CD4-positive, alpha-beta T cell treated with Interleukin-6 for 4 hours (primary cell): ENCODE results near the gene ADGRA1.
"Not testable (repeated sequence)": the region's sequence is repeated elsewhere in the genome, so short reads cannot be mapped to it uniquely, and the experiment has no call there.

Experiments
- DNase-seq: peaks from one replicate; pipeline ENCODE4 v3.0.0-alpha.2; 2020; ENCODE audit warnings: mixed read lengths

Gene ADGRA1

DNA sequence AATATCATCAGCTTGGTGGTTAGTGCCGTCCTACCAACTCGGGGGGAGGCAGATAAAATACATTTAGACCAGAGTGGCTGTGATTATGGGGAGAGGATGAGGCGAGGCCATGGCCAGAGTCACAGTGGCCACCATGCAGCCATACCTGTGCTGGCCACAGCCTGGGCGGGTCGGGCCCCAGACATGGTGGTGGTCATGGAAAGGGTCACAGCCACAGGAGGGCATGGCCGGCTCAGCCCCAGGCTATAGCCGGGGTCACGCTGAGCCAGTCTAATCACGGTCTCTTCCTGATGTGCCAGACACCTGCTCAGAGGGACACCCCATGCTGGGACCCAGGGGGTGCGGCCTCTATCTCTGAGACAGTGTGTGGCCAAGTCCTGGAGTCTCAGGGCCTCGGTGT is 10.2 kb downstream of the ADGRA1 start:
- no peak for DNase-seq

DNA sequence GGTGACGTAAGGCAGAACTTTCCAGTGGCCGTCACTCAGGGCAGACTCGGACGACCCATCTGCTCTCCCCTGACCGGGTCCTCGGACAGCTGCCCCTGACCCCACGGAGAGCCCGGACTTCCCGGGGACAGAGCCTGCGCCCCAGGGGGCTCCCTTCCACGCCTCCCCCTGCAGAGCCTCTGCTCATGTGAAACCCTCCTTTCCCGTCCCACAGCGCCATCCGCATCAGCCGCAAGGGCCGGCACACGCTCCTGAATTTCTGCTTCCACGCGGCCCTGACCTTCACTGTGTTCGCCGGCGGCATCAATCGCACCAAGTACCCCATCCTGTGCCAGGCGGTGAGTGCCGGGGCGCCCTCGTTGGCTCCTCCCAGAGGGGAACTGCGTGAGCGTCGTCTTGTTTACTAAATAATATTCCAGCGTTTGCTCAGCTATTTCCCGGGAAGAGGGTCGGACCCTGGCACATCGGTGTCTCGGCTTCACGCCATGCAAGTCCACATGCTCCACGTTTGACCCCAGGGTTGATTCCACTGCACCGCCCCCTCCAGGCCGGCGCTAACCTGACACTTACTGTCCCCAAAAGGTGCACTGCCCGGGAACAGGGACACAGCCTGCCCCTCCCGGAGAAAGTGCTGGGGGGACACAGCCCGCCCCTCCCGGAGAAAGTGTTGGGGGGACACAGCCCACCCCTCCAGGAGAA is 10.9 kb downstream of the ADGRA1 start:
- DNase-seq = no peak

DNA sequence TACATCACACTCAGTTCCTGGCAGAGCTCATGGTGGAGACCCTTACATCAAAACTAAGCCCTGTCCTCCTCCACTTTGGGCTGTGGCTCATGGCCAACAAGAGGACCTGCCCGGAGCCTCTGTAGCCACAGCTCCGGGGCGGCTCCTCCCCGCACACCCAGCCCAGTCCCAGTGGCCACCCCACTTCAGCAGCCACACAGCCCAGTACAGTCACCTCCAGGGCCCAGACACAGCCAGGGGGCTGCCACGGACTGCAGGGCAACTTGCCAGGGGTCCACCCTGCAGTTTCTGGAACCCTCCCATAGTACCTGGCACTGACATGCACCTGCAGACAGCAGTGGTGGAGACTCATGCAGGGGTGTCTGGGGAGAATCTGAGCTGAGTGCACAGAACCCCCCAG is 11.8 kb downstream of the ADGRA1 start:
- no peak for DNase-seq

DNA sequence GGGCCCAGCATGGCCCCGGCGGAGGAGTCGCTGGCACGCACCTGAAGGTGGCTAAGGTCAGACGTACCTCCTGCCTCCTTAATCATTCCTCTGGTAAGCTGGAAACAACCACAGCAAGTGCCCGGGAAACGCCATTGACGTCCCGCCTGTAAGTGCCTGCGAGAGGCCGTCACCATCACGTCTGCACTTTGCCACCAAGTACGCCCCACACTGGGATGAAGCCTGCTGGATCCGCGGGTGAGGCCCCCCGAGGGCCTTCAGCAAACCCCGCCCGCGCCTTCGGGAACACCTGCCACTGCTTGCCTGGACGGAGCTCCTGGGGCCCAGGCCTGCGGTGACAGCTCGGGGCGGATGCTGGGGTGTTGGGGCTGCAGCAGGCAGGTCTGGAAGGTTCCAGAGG is 12.5 kb downstream of the ADGRA1 start:
- no peak for DNase-seq

DNA sequence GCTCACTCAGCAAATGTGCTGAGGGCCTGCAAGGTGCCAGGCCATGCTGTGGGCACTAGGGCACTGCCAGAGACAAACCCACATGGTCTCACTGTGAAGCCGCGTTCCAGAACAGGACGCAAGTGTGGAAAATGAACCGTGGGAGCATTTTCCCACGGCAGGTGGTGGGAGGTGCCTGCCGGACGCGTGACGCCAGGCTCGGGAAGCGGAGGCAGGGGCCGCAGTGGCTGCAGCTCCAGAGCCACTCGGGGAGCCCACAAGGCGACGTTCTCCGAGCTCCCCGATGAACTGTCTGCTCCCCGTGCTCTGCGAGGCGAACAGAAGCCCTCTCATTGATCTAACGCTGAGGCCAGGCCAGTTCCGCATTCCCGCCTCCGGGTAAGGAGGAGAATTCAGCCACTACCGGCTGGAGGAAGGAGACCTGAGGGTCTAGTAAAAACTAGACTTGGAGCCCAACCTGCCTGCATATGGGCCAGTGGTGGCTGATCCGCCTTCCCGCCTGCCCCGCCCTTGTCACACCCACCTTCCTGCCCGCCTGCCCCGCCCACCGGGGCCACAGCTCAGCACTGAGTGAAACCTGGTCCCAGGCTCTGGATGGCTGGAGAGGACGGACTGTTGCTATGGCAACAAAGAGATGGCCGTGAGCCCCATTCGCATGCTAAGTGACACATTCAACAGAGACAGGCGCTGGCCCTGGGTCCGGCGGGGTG is 13.1 kb downstream of the ADGRA1 start:
- peak; percentile 16 for DNase-seq

DNA sequence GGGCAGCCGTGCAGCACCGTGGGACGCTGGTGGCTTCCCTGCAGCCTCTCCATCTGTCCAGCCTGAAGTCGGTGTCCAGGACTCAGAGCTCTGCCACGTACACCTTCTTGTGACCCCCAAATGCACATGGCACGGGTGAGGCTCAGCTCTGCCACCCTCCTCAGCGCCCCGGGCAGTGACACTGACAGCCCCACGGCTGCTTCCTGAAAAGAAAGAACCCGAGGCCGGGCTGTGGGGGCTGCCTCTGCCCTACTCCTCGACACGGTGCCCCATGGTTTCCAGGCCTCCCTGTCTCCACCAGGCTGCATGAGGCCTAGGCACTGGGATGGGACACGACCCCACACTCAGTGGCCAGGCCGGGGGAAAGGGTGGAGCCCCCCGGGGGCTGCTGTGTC is 13.7 kb downstream of the ADGRA1 start:
- no peak for DNase-seq

DNA sequence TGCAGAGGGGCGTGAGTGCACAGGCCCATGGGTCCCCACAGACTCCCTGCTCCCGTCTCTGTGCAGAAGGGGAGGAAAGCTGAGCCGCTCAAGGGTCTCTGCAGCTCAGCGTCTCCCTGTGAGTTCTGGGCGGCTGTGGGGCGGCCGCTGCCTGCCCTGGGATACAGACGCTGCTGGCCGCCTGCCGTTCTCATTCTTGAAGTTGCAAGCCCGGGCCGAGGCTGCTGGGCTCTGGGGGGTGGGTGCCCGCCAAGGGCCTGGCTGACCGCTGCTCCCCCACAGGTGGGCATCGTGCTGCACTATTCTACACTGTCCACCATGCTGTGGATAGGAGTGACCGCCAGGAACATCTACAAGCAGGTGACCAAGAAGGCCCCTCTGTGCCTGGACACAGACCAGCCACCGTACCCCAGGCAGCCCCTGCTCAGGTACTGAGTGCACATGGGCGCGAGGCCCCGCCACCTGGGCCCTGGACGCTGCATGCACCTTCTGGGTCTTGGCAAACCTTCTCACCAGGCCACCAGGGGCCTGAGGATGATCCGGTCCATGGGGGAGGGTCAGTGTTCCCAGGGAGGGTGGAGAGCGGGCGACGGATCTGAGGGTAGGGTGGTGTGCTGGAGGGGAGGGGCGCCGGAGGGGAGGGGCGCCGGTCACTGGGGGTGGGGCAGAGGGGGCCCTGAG is 14.8 kb downstream of the ADGRA1 start:
- DNase-seq = no peak

DNA sequence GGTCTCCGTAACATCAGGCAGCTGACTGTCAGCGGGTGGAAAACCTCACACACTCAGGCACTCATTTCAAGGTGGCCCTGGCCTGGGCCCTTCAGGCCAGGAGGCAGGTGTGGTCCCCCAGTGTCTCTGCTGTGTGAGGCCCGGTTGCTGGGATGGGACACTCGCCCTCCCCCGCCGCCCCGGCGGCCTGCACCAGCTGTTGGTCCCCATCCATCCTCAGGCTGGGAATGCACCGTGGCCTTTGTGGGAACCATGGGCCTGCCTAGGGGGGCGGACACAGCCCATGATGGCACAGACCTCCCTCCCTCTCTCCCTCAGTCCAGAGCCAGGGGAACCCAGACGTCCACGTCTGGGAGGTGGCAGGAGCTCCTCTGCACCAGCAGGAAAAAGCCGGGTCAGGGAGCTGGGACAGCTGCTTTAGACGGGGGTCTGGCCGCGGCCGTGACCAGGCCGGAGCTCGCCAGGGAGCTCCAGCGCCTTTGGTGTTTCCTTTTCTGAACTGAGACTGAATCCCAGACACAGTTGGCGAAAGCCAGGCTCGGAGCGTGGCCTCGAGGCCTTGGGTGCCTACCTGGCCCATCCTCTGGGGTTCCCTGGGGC is 15.7 kb downstream of the ADGRA1 start:
- DNase-seq = no peak

DNA sequence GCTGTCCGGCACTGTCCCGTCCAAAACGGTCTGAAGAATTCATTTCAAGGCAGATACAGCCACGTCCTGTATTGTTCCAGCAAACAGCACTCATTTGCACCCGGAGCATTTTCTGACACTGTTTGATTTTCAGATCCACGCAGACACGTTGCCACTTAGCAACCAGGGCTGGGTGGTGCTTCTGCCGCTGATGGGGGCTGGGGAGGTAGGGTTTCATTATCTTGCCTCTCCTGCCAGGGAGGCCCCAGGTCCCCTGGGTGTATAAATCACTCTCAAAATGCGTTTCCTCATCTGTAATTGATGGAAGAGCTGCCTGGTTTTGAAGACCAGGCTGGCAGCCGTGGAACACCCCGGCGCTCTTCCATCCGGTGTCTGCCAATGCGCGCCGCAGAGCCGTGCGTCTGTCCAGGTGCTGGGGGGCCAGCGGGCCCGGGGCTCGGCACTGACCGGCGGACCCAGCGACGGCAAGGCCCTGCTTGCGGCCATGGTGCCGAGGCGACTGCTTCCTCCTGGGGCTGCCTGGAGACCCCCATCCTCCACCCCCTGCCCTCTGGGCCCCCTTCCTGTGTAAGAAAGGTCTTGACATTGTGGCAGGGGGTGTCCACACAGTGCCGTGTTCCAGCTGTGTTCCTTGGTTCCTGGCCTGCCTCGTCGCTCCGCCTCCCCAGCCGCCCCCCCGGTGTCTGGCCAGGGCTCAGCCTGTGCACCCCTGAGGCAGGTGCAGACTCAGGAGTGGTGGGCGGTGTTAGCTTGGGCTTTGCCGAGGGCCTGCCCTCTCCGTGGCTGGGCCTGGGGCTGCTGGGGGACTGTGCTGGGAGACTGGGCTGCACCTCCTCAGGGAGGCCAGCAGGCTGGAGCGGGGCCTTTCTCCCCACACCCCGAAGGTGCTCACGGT is 16.6 kb downstream of the ADGRA1 start:
- no peak for DNase-seq

DNA sequence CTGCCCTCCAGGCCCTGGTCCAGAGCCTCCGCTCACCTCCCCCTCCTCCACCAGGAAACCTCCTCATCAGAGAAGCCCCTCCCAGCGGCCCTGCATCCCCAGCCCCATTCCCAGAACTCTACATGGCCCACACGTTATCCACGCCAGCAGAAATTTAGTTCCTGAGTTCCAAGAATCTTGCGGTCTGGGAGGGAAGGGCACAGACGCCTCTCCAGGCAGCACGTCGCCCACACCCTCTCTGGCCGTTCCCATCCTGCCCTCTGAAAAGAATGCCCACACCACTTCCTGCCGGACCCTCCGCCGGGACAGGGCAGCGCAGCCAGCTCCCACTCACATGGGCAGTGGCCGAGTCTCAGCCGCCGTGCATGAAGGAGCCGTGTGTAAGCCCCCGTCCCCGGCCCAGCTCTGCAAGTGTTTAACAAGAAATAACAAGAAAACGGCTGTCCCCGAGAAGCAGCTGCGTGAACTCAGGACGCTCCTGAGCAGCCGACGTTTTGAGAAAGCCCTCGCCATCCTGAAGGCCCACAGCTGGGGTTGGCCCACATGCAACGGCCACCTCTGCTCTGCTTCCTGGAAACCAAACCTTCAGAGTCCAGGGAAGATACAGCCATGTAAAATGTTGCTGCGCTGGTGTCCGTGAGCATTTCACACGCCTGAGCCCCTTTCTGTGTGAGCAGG is 17.4 kb downstream of the ADGRA1 start:
- DNase-seq = no peak

DNA sequence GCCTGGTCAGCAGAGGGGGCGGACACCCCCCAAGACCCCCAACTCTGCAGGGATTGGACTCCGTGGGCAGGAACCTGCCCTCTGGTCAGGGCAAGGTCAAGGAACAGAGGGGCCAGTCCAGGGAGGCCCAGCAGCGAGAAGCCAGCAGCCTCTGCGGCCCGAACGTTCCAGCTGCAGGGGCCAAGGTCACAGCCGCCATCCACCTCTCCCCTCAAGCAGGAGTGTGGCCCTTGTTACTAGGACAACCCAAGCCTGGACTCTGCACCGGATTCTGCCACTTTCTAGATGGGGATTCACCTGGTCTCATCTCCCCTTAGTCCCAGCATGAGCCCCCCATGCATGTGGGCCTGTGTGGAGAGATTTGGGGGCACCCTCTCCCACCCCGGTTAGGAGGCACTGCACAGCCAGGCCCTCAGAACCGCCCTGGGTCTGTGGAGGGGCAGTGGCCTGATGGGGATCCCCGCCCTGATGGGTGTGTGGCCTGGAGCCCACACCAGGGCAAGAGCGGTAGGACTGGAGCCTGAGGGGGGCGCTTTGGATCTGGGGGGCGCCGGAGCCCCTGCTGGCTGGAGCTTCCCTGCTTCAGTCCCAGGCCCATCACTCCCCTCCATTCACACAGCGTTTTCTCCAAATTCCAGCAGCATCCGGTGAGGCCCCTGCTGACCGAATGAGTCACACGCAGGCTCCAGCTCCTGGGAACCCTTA is 18.1 kb downstream of the ADGRA1 start:
- DNase-seq = no peak

DNA sequence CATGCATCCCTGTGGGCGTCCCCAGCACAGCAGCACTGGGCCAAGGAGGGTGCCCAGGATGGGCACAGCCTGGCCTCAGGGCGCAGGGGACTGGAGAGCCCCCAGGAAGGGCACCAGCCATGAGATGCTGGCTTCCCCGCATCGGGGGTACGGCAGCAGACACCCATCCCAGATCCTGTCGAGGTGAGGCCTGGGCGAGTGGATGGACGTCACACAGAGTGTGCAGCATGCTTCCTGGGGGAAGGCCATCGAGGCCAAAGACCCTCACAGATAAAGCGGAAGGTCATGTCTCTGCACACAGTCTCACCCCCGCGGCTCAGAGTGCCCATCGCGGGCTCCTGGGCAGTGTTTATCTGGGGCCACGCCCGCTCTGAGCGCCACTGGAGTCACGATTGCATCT is 18.8 kb downstream of the ADGRA1 start:
- DNase-seq = no peak

DNA sequence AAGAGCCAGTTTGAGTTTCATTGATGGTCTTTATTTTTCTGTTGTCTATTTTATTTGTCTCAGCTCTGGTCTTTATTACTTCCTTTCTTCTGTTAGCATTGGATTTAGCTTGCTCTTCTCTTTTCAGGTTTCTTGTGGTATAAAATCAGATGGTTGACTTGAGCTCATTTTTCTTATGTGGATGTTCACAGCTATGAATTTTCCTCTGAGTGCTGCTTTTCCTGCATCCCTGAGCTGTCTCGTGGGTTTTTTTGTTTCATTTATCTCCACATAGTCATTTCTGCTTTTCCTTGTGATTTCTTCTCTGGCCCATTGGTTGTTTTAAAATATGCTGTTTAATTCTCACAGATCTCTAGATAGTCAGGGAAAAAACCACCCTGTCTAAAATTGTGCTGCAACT is 19.7 kb downstream of the ADGRA1 start:
- no peak for DNase-seq

DNA sequence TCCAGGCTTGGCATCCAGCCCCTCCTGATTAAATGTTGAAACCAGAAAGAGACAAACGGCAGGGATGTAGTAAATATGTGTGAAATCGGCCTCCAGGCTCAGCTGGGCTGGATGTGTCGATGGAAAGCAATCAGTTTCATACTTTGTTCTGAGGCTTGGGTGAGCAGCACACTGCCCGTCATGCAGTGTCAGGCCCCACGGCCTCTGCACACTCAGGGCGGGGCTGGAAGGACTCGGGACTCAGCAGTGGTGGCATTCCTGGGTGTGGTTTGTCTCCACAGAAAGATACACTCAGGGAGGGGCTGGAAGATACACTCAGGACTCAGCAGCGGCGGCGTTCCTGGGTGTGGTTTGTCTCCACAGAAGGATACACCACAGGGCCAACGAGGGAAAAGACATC is 22.0 kb downstream of the ADGRA1 start:
- DNase-seq = no peak

DNA sequence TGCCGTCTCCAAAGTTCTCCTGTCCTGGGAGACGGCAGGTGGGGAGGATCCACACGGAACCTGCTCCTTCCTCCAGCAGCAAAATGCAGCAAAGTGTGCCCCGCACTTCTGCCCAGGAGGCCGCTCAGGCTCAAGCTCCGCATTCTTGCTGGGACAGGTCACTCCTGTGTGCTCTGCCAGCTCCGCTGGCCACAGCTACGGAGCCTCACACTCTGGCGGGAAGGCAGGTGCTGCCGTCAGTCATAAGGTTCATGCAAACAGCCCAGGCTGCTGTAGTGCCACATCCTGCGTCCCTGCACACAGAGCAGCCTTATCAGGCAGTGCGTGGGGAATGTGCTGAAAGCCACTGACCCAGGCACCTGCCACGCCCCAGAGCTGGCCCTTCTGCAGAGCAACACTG is 22.4 kb downstream of the ADGRA1 start:
- no peak for DNase-seq

DNA sequence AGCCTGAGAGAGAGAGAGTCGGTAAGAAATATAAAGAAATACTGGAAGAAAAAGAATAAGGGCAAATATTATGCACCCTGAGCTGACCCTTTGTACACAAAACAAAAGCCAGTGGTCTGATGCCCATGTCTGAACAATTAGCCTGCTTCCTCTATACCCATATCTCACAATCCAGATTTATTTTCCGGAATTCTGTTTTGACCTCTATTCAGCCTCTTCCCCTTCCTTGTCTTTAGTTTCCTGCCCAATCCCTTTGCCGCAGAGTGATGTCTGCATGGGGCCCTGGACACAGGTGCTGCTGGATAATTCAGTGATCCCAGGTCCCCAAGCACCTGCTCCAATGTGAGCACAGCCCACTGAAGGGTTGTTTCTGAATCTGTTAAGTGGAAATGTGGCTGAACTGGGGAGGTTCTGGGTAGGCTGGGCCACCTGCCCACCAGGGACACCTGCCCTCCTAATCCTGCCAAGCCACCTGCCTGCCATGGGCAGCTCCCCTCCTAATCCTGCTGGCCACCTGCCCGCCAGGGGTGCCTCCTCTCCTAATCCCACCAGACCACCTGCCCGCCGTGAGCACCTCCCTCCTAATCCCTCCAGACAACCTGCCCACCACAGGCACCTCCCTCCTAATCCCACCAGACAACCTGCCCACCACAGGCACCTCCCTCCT is 23.0 kb downstream of the ADGRA1 start:
- DNase-seq = no peak

DNA sequence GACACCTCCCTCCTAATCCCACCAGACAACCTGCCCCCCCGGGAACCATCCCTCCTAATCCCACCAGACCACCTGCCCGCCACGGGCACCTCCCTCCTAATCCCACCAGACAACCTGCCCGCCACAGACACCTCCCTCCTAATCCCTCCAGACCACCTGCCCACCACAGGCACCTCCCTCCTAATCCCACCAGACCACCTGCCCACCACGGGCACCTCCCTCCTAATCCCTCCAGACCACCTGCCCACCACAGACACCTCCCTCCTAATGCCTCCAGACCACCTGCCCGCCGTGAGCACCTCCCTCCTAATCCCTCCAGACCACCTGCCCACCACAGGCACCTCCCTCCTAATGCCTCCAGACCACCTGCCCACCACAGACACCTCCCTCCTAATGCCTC is 23.9 kb downstream of the ADGRA1 start:
- not testable (repeated sequence) for DNase-seq

DNA sequence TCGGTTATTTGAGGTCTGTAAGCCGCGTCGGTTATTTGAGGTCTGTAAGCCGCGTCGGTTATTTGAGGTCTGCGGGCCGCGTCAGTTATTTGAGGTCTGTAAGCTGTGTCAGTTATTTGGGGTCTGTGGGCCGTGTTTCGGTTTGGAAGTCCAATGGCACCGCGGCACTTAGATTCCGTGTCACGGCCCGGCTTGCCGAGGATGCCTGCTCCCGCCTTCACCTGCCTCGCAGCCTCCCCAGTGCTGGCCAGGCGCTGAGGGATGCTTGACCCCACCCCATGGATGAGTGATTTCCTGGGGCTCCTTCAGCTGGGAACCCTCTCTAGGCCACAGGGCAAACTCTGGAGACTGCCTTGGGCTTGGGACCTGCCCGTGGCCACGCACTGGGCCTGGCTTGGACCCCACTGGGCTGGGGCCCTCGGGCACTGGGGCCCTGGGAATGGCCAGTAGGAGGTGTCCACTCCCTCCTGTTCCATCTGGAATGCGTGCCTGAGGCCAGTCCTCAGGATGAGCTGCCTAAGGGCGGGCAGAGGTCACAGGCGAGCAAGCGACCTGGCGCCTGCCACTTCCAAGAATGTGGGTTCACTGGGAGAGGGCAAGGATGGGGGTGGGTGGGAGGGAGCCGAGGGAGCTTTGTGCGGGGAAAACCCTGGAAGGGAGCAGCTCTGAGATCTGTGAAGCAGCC is 25.6 kb downstream of the ADGRA1 start:
- no peak for DNase-seq

DNA sequence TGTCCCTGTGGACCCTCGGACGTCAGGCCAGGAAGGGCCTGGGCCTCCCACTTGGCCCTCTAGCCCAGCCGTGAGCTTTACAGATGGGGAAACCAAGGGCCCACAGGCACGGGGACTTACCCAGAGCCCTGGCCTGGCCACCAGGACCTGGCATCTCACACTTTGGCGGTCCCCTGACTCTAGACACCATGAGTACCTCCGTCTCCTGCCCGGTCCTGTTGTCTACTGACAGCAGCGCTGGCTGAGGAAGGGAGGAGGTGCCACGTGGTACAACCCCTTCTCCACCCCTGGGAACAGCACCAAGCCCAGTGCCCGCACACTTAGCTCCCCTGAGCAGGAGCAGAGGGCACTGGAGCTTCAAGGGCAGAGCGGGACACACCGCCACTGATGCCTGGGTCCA is 26.1 kb downstream of the ADGRA1 start:
- no peak for DNase-seq

DNA sequence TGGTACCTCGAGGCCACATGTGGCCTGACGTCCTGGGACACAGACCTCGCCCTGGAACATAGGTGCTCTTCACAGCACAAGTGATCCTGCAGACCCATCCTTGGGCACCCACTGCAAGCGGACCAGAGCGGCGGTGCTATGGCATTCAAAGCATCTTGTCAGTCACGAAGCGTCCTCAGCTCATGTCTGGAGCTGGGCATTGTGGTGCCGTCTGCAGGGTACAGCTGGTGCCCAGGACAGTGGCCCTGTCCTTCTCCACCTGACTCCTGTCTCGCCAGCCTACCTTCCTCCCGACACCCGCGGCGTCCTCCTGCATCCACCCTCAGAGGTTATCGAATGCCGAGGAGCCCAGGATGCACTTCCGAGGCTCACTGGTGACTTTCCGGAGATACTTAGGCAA is 26.5 kb downstream of the ADGRA1 start:
- DNase-seq = no peak
